GM18858 (cell line): ENCODE measurements around the gene UBAC2.

Experiments
- ATAC-seq: cut with Tn5 transposase; IDR thresholded peaks from one replicate; pipeline ENCODE4 v1.9.1; 2021; ENCODE audit not compliant: unreplicated experiment

Gene UBAC2

GRCh38 chr13:99426426-99426825, 225.8 kb downstream of the UBAC2 start:
- ATAC-seq: no peak

- ATAC-seq: no peak
Observed at GRCh38 chr13:99429670-99430069, 229.0 kb downstream of the UBAC2 start.

GRCh38 chr13:99431927-99432608, 231.4 kb downstream of the UBAC2 start:
- ATAC-seq: peak; percentile 20

- peak; percentile 48 for ATAC-seq
Observed at GRCh38 chr13:99432609-99433542, 232.2 kb downstream of the UBAC2 start.

GRCh38 chr13:99433543-99434075, 233.0 kb downstream of the UBAC2 start:
- ATAC-seq: no peak

- ATAC-seq: no peak
Observed at GRCh38 chr13:99434258-99434788, 233.7 kb downstream of the UBAC2 start.

GRCh38 chr13:99435116-99435515, 234.5 kb downstream of the UBAC2 start:
- ATAC-seq: no peak

- ATAC-seq: no peak
Observed at GRCh38 chr13:99435998-99436397, 235.3 kb downstream of the UBAC2 start.
